HFFc6 (cell line): ENCODE measurements around the gene NXF1. TPM values are rescaled to one million over a fixed set of nuclear protein-coding genes. Genes with fewer than 3 reads are reported as not detected.

ENCODE experiments used
- DNase-seq: peaks from one replicate; pipeline ENCODE4 v3.0.0-alpha.2; 2018
- H3K27ac Mint-ChIP-seq: 2 replicates; pipeline ENCODE4 v1.8.0; 2020; ENCODE audit warnings: mild to moderate bottlenecking, mixed read lengths
- H3K27me3 Mint-ChIP-seq: 2 replicates; pipeline ENCODE4 v1.8.0; 2021; ENCODE audit warnings: mild to moderate bottlenecking, moderate library complexity, mixed read lengths; ENCODE audit not compliant: insufficient read depth
- H3K36me3 Mint-ChIP-seq: 2 replicates; pipeline ENCODE4 v1.8.0; 2021; ENCODE audit warnings: low read depth, mixed read lengths
- H3K4me1 Mint-ChIP-seq: 2 replicates; pipeline ENCODE4 v1.8.0; 2020; ENCODE audit warnings: low read depth, mixed read lengths
- H3K4me3 Mint-ChIP-seq: 2 replicates; pipeline ENCODE4 v1.8.0; 2020; ENCODE audit warnings: mild to moderate bottlenecking, moderate library complexity, mixed read lengths
- H3K9me3 Mint-ChIP-seq: 2 replicates; pipeline ENCODE4 v1.8.0; 2020; ENCODE audit warnings: mild to moderate bottlenecking, mixed read lengths
- CTCF ChIP-seq: fragments of 200-600 bp; sonication (generic); IDR thresholded peaks from 2 replicates; pipeline ENCODE4 v1.5.0; 2021; ENCODE audit warnings: antibody characterized with exemption, mild to moderate bottlenecking
- total RNA-seq, 6 experiments: library from RNA; stranded (reverse); fragmentation: NEBNext Ultra II Directional; extraction: Animal tissue kit (Norgen Biotek cat#: 25700); gene quantifications; 2 replicates in 1 of 6; 3 replicates in 5 of 6; pipeline ENCODE4 v1.2.3, GENCODE V29; 2021

Gene NXF1
- total RNA-seq, 6 experiments from 2014 or later: 51.5 to 57.7 (median 55.0) TPM

- Mint-ChIP-seq H3K9me3 (no peaks in the 10 kb centered on the region), H3K4me3 (peak overlapping the region; percentile 94; the same call in 1 of the 2 replicates), H3K27ac (peak overlapping the region; percentile 95), H3K27me3 (peaks cover 4% of the 10 kb centered on the region; the same call in 1 of the 2 replicates), H3K4me1 (peaks cover 54% of the 10 kb centered on the region), H3K36me3 (peaks cover 22% of the 10 kb centered on the region)
- no peak for TF ChIP-seq CTCF
- no peak for DNase-seq
Observed at GRCh38 chr11:62788991-62789390, 16.2 kb downstream of the NXF1 start.

- TF ChIP-seq CTCF: no peak; the same call in 1 of the 2 replicates
- Mint-ChIP-seq H3K36me3 (peaks cover 16% of the 10 kb centered on the region), H3K9me3 (no peaks in the 10 kb centered on the region)
Observed at GRCh38 chr11:62787005-62787759, 18.1 kb downstream of the NXF1 start, which contains the start of gene TMEM179B. Gene TMEM179B (plus strand): TSS chr11:62787402. CDS start chr11:62787432, 30 bp downstream.

GRCh38 chr11:62786318-62787004, 18.8 kb downstream of the NXF1 start:
- TF ChIP-seq CTCF: peak; percentile 94
- Mint-ChIP-seq H3K27ac (peak overlapping the region; percentile 74), H3K36me3 (peaks cover 13% of the 10 kb centered on the region), H3K9me3 (no peaks in the 10 kb centered on the region), H3K4me1 (peaks cover 44% of the 10 kb centered on the region), H3K27me3 (peaks cover 4% of the 10 kb centered on the region), H3K4me3 (peak overlapping the region; percentile 87)
- DNase-seq: peak; percentile 65

More at GRCh38 chr11:62787005-62787759, 18.1 kb downstream of the NXF1 start, which contains the start of gene TMEM179B:
- Mint-ChIP-seq H3K4me3 (peak within 1 kb of the TSS; percentile 94), H3K27me3 (peaks cover 4% of the 10 kb centered on the region; the same call in 1 of the 2 replicates), H3K4me1 (peaks cover 47% of the 10 kb centered on the region), H3K27ac (peak within 1 kb of the TSS; percentile 95)
- DNase-seq: peak; percentile 97

- Mint-ChIP-seq H3K4me3 (no peak overlapping the region), H3K36me3 (no peaks in the 10 kb centered on the region), H3K9me3 (no peaks in the 10 kb centered on the region), H3K4me1 (peaks cover 12% of the 10 kb centered on the region), H3K27me3 (peaks cover 3% of the 10 kb centered on the region), H3K27ac (no peak overlapping the region)
- no peak for TF ChIP-seq CTCF
- DNase-seq: no peak
Observed at GRCh38 chr11:62782753-62783152, 22.5 kb downstream of the NXF1 start.

- Mint-ChIP-seq H3K27me3 (no peaks in the 10 kb centered on the region; the same call in 1 of the 2 replicates), H3K27ac (peak overlapping the region; percentile 11), H3K4me1 (no peaks in the 10 kb centered on the region), H3K4me3 (no peak overlapping the region), H3K9me3 (no peaks in the 10 kb centered on the region), H3K36me3 (peaks cover 15% of the 10 kb centered on the region)
- TF ChIP-seq CTCF: no peak
- DNase-seq: no peak
Observed at GRCh38 chr11:62778441-62778840, 26.8 kb downstream of the NXF1 start.
